HEK293 (cell line): ENCODE results near the gene IKZF2.

ENCODE experiments used
- CTCF ChIA-PET: fragments of 350-600 bp; formaldehyde crosslinking; extraction: SDS; loops from one replicate; lab custom pipeline; 2021; ENCODE audit warnings: antibody characterized with exemption; lab: Yijun Ruan, JAX
- POLR2A ChIA-PET: fragments of 300-600 bp; formaldehyde crosslinking; extraction: SDS; loops from one replicate; lab custom pipeline; 2020; ENCODE audit warnings: antibody characterized with exemption, inconsistent platforms; lab: Yijun Ruan, JAX
- H3K27ac ChIP-seq: fragments of 200-500 bp; sonication (Bioruptor generic); 2 replicates; pipeline ENCODE4 v1.5.1; 2014; ENCODE audit warnings: low read depth, low read length, control low read depth, inconsistent platforms; ENCODE audit errors: extremely low read depth
- H3K36me3 ChIP-seq, 2 experiments: fragments of 200-500 bp in 1 of 2; sonication (Bioruptor generic) in 1 of 2; 1 replicate in 1 of 2; 2 replicates in 1 of 2; pipeline ENCODE4 v1.5.1; 2014 to 2017; ENCODE audit warnings: inconsistent platforms in 2 of 2, low read length in 2 of 2; ENCODE audit not compliant: control insufficient read depth in 2 of 2, insufficient read depth in 1 of 2
- H3K4me1 ChIP-seq: fragments of 200-500 bp; sonication (Bioruptor generic); 2 replicates; pipeline ENCODE4 v1.5.1; 2014; ENCODE audit warnings: mild to moderate bottlenecking, low read length, inconsistent platforms; ENCODE audit not compliant: control insufficient read depth, insufficient read depth
- H3K4me3 ChIP-seq: 2 replicates; pipeline ENCODE4 v1.5.1; 2011; ENCODE audit warnings: low read depth, mild to moderate bottlenecking, control low read depth, low read length, moderate library complexity
- H3K9me3 ChIP-seq: fragments of 200-500 bp; sonication (Bioruptor generic); 2 replicates; pipeline ENCODE4 v1.5.1; 2014; ENCODE audit warnings: low read depth, low read length, inconsistent platforms; ENCODE audit not compliant: control insufficient read depth, insufficient read depth
- BCL11A ChIP-seq: fragments of 450-650 bp; formaldehyde crosslinking; IDR thresholded peaks from 2 replicates; pipeline ENCODE4 v1.5.1; 2016; ENCODE audit warnings: low read depth, missing biosample characterization, missing genetic modification characterization
- FEZF1 ChIP-seq: fragments of 450-650 bp; formaldehyde crosslinking; IDR thresholded peaks from 2 replicates; pipeline ENCODE4 v1.5.1; 2016; ENCODE audit warnings: missing biosample characterization, missing genetic modification characterization
- GFI1B ChIP-seq: fragments of 450-650 bp; formaldehyde crosslinking; IDR thresholded peaks from 2 replicates; pipeline ENCODE4 v1.5.1; 2016; ENCODE audit warnings: missing biosample characterization, missing genetic modification characterization
- GLIS2 ChIP-seq: fragments of 450-650 bp; formaldehyde crosslinking; IDR thresholded peaks from 2 replicates; pipeline ENCODE4 v1.5.1; 2016; ENCODE audit warnings: missing biosample characterization, missing genetic modification characterization
- MYNN ChIP-seq: fragments of 450-650 bp; formaldehyde crosslinking; IDR thresholded peaks from 2 replicates; pipeline ENCODE4 v1.5.1; 2016; ENCODE audit warnings: missing biosample characterization, missing genetic modification characterization, borderline replicate concordance
- REST ChIP-seq: fragments of 450-650 bp; formaldehyde crosslinking; IDR thresholded peaks from 2 replicates; pipeline ENCODE4 v1.5.1; 2016; ENCODE audit warnings: missing biosample characterization, missing genetic modification characterization
- ZBTB21 ChIP-seq: fragments of 450-650 bp; formaldehyde crosslinking; IDR thresholded peaks from 2 replicates; pipeline ENCODE4 v1.5.1; 2017; ENCODE audit warnings: missing biosample characterization, missing genetic modification characterization
- ZBTB49 ChIP-seq: fragments of 450-650 bp; formaldehyde crosslinking; IDR thresholded peaks from 2 replicates; pipeline ENCODE4 v1.5.1; 2016; ENCODE audit warnings: missing biosample characterization, missing genetic modification characterization, low read depth
- ZIC2 ChIP-seq: fragments of 450-650 bp; formaldehyde crosslinking; IDR thresholded peaks from 2 replicates; pipeline ENCODE4 v1.5.1; 2016; ENCODE audit warnings: missing biosample characterization, missing genetic modification characterization
- ZNF112 ChIP-seq: fragments of 450-650 bp; formaldehyde crosslinking; IDR thresholded peaks from 2 replicates; pipeline ENCODE4 v1.5.0; 2017; ENCODE audit warnings: missing biosample characterization, missing genetic modification characterization
- ZNF132 ChIP-seq: fragments of 450-650 bp; formaldehyde crosslinking; IDR thresholded peaks from 2 replicates; pipeline ENCODE4 v1.5.1; 2017; ENCODE audit warnings: missing biosample characterization, missing genetic modification characterization, borderline replicate concordance
- ZNF155 ChIP-seq: fragments of 450-650 bp; formaldehyde crosslinking; IDR thresholded peaks from 2 replicates; pipeline ENCODE4 v1.5.1; 2016; ENCODE audit warnings: missing biosample characterization, missing genetic modification characterization
- ZNF214 ChIP-seq: fragments of 450-650 bp; formaldehyde crosslinking; IDR thresholded peaks from 2 replicates; pipeline ENCODE4 v1.5.1; 2017; ENCODE audit warnings: missing biosample characterization, mild to moderate bottlenecking, missing genetic modification characterization, borderline replicate concordance
- ZNF518A ChIP-seq: fragments of 450-650 bp; formaldehyde crosslinking; conservative IDR thresholded peaks from 2 replicates; pipeline ENCODE4 v1.5.1; 2016; ENCODE audit warnings: low read depth, missing biosample characterization, missing genetic modification characterization
- ZNF560 ChIP-seq: fragments of 450-650 bp; formaldehyde crosslinking; IDR thresholded peaks from 2 replicates; pipeline ENCODE4 v1.5.1; 2017; ENCODE audit warnings: missing biosample characterization, missing genetic modification characterization, borderline replicate concordance
- ZNF654 ChIP-seq: fragments of 450-650 bp; formaldehyde crosslinking; IDR thresholded peaks from 2 replicates; pipeline ENCODE4 v1.5.1; 2016; ENCODE audit warnings: low read depth, missing biosample characterization, missing genetic modification characterization
- ZNF768 ChIP-seq: fragments of 450-650 bp; formaldehyde crosslinking; IDR thresholded peaks from 2 replicates; pipeline ENCODE4 v1.5.1; 2018; ENCODE audit warnings: missing biosample characterization, mild to moderate bottlenecking, missing genetic modification characterization
- ZNF777 ChIP-seq: fragments of 450-650 bp; formaldehyde crosslinking; IDR thresholded peaks from 2 replicates; pipeline ENCODE4 v1.5.1; 2017; ENCODE audit warnings: missing biosample characterization, missing genetic modification characterization, borderline replicate concordance
- ZNF785 ChIP-seq: fragments of 450-650 bp; formaldehyde crosslinking; IDR thresholded peaks from 2 replicates; pipeline ENCODE4 v1.5.1; 2016; ENCODE audit warnings: missing biosample characterization, missing genetic modification characterization
- ZSCAN23 ChIP-seq: fragments of 450-650 bp; formaldehyde crosslinking; IDR thresholded peaks from 2 replicates; pipeline ENCODE4 v1.5.1; 2016; ENCODE audit warnings: missing biosample characterization, missing genetic modification characterization
- TF ChIP-seq, protein P1 (sequence below): fragments of 450-650 bp; formaldehyde crosslinking; IDR thresholded peaks from 2 replicates; pipeline ENCODE4 v1.5.1; 2016; ENCODE audit warnings: missing biosample characterization, missing genetic modification characterization, low read depth

IKZF2 gene

GRCh38 chr2:213010106-213010779 is 141.2 kb downstream of the IKZF2 start:
- no peak for TF ChIP-seq ZNF785 (tag by site-specific recombination)
- TF ChIP-seq ZNF777 (tag by site-specific recombination) = no peak
- Histone ChIP-seq H3K4me3 (no peak overlapping the region), H3K27ac (no peak overlapping the region), H3K9me3 (no peaks in the 10 kb centered on the region), H3K4me1 (no peaks in the 10 kb centered on the region), H3K36me3 (no peaks in the 10 kb centered on the region)
- POLR2A ChIA-PET = no interaction called here
- CTCF ChIA-PET = interaction anchor here (0.6 kb wide), 1 partner anchor 215 kb away, joined by 5 read pairs; no protein-coding TSS in a partner anchor

DNA sequence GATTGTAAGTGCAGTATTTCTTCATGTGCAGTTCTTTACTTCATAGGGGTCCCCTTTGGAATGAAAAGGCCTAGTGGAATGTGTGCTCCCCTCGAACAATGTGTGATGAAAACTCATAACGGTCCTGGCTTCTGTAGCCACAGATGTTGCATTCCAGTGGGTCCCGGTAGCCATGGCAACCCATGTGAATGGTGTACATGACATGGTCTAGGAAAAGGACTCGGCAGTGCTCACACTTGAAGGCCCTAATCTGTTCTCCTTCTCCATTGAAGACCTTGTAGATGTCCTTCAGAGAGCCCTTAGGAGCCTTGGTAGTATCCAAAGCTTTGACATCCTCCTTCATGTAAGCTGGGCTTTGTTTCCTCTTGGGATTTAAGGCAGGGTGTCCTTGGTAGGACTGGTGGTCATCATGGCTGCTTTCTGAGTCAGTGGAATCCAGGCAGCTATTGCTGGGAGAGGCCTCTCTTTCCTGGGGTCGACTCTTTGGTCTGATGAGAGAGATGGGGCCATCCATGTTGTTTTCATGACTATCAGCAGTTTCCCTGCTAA is 144.0 kb downstream of the IKZF2 start:
- H3K4me3 ChIP-seq = no peak overlapping the region
- TF ChIP-seq ZNF654 (tag by site-specific recombination) (no peak), ZBTB21 (tag by site-specific recombination) (no peak), ZNF132 (no peak), FEZF1 (tag by site-specific recombination) (no peak), ZBTB49 (tag by site-specific recombination) (no peak), ZNF518A (tag by site-specific recombination) (no peak), GFI1B (tag by site-specific recombination) (no peak), BCL11A (tag by site-specific recombination) (no peak), GLIS2 (tag by site-specific recombination) (no peak), ZNF112 (tag by site-specific recombination) (no peak), ZNF214 (tag by site-specific recombination) (no peak), REST (tag by site-specific recombination) (no peak), MYNN (no peak), ZNF560 (no peak), ZNF155 (no peak), ZSCAN23 (tag by site-specific recombination) (no peak), ZIC2 (no peak), ZNF768 (tag by site-specific recombination) (no peak)
- TF ChIP-seq, protein P1, sequence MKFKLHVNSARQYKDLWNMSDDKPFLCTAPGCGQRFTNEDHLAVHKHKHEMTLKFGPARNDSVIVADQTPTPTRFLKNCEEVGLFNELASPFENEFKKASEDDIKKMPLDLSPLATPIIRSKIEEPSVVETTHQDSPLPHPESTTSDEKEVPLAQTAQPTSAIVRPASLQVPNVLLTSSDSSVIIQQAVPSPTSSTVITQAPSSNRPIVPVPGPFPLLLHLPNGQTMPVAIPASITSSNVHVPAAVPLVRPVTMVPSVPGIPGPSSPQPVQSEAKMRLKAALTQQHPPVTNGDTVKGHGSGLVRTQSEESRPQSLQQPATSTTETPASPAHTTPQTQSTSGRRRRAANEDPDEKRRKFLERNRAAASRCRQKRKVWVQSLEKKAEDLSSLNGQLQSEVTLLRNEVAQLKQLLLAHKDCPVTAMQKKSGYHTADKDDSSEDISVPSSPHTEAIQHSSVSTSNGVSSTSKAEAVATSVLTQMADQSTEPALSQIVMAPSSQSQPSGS = no peak
- no peak overlapping the region for H3K27ac ChIP-seq
- ChIA-PET POLR2A (interaction anchor here (0.7 kb wide), 1 partner anchor 32 kb away, joined by 6 read pairs; no protein-coding TSS in a partner anchor), CTCF (interaction anchor here (0.6 to 0.7 kb wide), 2 partner anchors 119 to 233 kb away, joined by 4 read pairs; no protein-coding TSS in a partner anchor)
- H3K4me1 ChIP-seq = no peaks in the 10 kb centered on the region
- H3K9me3 ChIP-seq = no peaks in the 10 kb centered on the region
- no peaks in the 10 kb centered on the region for H3K36me3 ChIP-seq
